ENCODE measurements around the gene PRSS56.

- TF ChIP-seq POLR2A (IDR thresholded peaks at IDR 0.05), result no peak
- TF ChIP-seq EP300 (IDR thresholded peaks at IDR 0.05), result no peak
- TF ChIP-seq CTCF (IDR thresholded peaks at IDR 0.05), result no peak
Observed at GRCh38 chr2:232504438-232504837, 15.8 kb upstream of the PRSS56 start.

All from ovary (tissue), 3 donors.